ENCODE measurements around the gene RAD51B.

Gene RAD51B

DNA sequence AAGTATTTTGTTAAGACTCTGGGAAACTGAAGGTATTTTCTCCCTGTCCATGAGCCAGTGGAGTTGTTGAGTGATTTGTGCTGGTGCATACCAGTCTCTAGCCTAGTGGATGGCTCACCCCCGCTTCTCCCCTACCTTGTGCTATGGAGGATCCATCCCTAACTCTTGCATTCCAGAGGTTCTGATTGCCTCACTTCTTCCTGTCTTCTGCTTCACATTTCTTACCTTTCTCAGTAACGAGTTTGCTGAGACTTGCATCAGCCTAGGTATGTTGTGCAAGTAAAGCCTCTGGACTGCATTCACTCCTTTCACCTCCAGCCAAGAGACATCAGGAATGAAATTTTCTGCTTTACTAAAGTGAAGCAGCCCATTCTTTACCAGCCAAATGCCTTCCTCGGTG, 581.7 kb downstream of the RAD51B start:
- no peak for DNase-seq

DNA sequence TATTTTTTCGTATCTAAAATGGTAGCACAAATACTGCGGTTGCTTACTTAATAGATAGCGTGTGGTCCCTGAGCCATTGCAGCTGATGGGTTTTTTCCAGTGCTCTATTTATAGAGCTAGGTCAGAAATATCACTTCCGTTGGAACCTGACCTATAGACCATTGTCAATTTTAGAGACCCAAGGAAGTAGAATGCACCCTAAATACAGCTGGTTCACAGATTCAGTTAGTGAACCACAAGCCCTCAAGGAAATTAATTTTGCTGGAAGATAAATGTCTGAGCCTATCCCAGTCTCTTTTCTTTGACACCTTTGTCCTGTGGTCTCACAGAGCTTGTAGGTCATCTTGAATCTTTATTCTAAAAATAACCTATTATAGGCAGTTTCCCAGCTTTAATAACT, 582.3 kb downstream of the RAD51B start:
- DNase-seq, result no peak

DNA sequence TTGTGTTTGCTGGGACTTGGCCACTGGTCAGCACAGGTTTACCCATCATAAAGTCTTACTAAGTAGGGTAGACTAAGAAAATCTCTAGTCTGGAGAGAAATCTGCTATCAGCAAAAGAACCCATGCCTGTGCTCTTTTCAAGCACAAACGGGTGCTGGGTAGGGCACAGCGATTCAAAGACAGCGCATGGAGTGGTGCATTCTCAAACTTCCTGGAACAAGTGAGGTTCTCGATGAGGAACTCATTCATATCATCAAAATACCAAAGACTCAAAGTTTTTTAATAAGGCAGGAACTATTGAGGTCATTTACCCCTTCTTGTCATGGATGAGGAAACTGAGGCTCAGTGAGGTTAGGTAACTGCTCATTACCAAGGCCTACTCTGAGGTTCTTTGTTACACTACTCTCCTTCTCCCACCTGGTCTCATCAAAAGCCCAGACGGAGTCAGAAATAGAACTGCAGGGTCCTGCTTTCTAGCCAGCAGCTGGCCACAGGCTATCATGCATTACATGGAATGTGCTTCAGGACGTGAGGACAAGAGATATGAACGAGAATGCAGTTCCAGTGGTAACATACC, 583.0 kb downstream of the RAD51B start:
- no peak for DNase-seq

DNA sequence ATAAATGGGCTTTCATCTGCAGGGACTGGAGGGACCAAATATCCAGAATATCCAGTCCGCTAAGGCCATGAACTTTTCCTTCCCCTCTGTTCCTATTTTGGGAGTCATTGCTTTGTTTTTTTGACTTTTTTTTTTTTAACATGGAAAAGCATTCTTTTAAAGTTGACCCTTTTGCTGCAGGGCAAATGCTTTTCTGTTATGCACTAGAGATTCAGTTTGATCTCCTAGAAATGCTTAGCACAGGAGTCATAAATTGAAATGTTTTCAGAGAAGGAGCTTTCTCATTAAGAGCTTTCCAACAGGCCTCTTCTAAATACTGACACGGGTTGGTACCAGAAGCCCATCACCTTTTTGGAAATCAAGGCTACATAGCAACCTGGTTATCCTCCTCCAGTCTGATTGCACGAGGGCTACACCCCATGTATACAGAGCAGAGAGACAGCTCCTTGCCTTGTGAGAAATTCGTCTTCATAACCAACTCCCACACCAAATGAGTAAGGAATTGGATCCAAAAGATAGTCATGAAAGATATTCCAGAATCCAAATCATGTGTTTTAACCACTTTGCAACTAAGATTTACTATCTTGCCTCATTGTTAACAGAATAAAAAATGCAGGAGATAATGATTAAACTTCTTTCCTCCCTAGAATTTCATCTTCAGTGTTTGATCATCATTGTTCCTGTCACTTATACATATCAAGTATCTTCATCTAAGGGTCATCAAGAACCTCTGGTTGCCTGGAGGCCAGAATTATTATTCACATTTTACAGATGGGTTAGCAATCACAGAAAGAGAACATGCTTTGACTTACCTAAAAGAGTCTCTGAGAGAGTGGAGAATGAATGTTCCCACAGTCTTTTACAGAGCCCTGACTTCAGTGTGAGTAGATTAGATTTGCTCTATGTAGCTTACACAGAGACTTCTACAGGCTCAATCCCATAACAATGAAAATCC, 583.9 kb downstream of the RAD51B start:
- DNase-seq, result no peak

DNA sequence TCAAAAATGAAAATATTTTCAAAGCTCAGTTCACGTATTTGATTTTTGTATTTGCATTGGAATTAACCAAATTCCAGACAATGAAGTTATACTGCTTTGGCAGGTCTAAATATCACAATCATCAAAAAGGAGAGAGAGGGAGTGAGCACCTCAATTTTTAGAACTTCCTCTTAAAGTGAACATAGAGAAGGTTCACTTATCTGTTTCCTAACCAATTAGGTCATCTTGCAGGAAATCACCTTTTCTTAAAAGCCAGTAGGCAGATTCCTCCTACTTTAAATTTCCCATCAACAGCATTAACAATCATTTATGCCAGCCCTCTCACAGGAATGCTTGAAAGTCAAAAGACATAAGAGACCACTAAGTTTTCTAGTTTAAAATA, 584.6 kb downstream of the RAD51B start:
- no peak for DNase-seq

DNA sequence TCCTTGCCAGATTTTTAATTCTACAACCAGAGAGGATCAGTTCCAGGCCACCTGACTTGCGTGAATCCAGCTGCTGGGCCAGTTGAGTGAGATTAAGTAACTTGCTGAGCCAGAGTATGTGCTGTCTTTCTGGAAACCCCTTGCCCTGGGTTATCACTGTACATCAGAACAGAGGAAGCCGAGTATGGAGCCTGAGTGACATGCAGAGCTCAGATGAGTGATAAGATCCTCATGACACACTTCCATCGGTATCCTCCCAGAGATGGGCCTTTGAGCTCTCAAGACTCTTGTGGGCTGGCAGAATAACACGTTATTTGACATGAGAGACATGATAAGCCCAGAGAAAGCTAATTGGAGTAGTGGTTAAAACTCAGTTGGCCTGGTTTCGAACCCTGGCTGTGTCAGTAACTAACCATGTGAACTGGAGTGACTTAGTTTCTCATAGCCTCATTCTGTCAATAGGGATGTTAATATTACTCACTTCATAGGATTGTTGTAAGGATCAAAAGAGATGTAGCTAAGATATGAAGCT, 585.1 kb downstream of the RAD51B start:
- DNase-seq, result peak; percentile 27

- DNase-seq, result peak; percentile 87
Observed at GRCh38 chr14:68405961-68406360, 586.4 kb downstream of the RAD51B start.

DNA sequence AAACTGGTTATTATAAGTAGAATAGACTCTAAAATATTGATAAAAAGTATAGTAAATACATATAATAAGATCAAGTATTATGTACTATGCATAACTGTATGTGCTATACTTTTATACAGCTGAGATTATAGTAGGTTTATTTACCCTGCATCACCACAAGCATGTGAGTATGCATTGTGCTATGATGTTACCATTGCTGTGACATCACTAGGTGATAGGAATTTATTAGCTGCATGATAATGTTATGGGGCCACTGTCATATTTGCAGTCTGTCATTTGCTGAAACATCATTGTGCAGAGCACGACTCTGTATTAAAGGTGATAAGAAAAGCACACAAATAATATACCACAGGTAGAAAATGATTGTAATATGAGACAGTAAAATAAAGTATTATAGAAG, 587.7 kb downstream of the RAD51B start:
- DNase-seq, result no peak

DNA sequence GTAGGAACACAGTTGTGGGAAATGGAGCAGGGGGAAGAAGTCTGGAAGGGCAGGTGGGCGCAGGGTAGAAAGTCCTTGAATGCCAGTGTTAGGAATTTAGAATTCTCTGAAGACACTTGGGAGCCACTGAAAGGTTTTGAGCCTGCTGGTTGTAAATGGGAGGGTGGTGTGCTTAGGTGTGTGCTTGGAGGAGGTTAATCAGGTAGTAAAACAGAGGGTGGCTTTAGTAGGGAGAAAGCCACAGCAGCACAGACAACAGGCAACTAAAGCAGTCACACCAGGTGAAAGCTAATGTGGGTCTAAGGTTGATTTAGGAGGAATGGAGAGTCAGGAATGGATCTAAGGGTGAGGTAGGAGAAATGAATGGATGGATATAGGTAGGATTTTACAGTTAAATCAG, 588.2 kb downstream of the RAD51B start:
- DNase-seq, result no peak

DNA sequence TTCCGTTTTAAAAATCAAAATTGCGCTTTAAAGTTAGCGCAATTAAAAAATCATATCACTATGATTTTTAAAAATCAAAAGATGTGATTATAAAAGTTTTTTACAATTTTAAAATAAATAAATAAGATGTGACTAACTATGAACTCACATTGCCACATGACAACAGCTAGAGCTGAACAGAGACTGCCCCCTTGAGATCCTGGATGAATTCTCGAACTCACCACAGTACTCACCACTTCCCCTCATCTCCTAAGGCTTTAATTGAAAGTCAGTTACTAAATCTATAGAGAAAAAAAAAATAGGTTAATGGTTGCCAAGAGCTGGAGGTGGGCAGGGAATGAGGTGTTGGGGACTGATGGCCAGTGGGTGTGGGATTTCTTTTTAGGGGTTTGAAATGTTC, 589.1 kb downstream of the RAD51B start:
- peak; percentile 85 for DNase-seq

DNA sequence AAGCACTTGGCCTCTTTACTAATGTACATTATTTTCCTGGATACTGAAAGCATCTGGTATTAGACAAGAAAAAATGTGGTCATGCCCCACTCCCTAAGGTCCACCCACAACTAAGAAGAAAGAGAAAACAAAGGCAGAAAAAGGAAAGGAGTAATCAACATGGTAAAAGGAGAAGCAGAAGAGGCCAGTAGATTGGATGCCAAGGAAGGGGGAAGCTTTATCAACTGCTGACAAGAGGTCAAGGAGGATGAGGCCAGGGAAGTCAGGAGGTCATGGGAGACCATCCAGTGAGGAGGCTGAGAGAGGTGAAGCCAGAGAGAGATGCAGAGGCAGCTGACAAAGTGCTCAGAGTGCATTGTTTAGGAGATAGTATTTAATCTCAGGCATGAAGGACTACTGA, 589.8 kb downstream of the RAD51B start:
- DNase-seq, result no peak

- DNase-seq, result no peak
Observed at GRCh38 chr14:68412505-68413465, 593.2 kb downstream of the RAD51B start.

- DNase-seq, result no peak
Observed at GRCh38 chr14:68413509-68413908, 593.9 kb downstream of the RAD51B start.

DNA sequence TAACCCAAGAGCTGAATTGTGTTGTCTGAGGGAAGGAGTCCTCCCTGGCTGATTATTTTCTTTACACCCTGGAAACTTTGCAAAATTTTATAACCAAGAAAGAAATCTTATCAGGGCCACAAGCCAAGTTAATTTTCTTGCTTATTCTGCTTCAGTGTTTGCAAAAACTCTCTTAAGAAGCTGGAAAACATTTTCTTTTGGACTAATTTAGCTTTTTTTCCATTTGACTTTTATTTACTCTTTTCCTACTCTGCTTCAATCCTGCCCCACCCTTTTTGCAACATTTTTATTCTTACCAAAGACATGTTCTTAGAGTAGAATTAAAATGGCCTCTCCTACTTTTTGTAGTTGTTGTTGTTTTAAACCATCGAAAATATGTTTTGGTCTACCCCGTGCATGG, 594.5 kb downstream of the RAD51B start:
- DNase-seq, result no peak

DNA sequence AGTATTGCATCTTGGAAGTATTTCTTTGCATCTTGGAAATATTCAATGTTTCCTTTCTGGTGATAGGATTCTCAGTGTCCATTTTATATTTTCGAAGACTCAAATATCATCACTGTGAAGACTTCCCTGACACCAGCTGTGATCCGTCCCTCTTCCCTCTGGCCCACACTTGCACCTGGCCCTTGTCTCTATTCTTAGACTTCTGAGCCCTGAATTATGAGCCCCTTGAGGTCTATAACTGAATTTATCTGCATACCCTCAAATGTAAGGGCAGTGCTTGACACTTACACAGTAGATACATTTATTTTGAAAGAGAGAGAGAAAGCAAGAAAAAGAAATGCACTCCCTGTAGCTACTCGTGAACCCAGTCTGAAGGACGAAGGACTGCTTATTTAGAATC, 596.6 kb downstream of the RAD51B start:
- no peak for DNase-seq

GRCh38 chr14:68417009-68417650, 597.6 kb downstream of the RAD51B start:
- DNase-seq, result no peak

DNA sequence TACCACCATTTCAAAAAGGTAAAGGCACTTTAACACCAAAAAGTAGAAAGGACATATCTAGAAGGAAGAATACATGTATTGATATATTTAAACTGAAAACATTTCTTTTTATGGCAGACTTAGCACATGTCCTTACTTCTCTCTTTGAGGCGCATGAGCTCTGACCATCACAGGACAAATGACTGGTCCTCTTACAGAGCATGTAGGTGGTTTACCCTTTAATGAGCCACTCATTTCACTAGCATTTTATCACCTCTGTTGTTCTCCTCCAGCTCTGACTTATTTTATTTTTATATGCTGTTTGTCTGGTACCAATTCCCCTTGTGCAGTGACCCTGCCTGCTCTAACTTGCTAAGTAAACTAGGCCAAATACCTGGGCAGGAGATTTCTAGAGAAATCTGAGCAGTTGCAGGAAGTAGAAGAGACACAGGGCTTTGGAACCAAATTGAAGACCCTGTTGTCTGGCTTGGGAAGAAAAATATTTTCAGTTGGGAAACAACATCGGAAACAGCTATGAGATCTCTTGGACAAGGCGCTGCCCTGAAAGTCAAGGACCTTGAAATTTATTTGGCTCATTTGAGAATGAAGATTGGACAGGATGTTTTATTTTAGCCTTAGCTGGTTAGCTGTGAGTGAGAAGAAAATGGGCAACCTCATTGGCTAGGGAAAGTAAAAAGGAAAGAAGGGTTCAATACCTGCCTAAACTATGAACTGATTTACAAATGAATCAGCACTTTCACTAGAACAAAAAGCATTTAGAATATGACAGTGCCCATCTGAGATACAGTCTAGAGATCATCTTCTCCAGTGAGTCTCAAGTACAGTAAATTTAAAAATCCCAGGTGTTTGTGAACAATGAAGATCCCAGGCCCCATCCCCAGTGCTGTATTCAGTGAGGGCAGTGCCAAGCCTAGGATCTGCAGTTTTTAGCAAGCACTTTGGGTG, 598.9 kb downstream of the RAD51B start:
- DNase-seq, result no peak

DNA sequence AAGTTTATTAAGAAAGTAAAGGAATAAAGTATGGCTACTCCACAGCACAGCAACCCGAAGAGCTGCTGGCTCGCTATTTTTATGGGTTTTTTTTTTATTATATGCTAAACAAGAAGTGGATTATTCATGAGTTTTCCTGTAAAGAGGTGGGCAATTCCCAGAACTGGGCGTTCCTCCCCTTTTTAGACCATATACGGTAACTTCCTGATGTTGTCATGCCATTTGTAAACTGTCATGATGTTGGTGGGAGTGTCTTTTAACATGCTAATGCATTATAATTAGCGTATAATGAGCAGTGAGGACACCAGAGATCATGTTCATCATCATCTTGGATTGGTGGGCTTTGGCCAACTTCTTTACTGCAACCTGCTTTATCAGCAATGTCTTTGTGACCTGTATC, 600.8 kb downstream of the RAD51B start:
- DNase-seq, result no peak

GRCh38 chr14:68421116-68421515, 601.5 kb downstream of the RAD51B start:
- no peak for DNase-seq

- DNase-seq, result no peak
Observed at GRCh38 chr14:68423686-68424085, 604.1 kb downstream of the RAD51B start.

DNA sequence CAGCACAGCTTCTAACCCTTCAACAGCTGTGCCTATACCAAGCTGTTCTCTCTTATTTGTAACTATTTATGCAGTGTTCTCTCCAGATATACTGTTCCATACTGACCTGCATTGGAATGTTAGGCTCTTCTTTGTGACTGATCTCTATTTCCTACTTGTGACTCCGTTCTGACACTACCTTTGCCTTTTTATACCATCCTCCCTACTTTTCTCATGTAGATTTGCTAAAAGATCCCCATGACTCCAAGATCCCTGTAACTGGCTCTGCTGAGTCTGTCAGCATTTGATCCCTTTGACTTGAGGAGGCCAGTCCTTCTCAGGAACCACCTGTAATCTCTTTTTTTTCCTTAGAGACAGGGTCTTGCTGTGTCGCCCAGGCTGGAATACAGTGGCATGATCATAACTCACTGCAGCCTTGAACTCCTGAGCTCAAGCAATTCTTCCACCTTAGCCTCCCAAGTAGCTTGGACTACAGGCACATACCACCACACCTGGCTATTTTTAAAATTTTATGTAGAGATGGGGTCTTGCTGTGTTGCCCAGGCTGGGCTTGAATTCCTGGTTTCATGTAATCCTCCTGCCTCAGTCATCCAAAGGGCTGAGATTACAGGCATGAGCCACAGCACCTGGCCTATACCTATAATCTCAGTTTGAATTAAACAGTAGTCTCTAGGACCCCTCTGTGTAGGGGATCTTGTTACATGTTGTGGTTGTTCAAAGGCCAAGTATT, 605.0 kb downstream of the RAD51B start:
- DNase-seq, result no peak

Measured in HCEC 1CT (cell line).